Activated CD8-positive, alpha-beta memory T cell treated with anti-CD3 and anti-CD28 coated beads for 4 hours (primary cell): ENCODE measurements around the gene NRROS.
"Not testable (repeated sequence)": the region's sequence is repeated elsewhere in the genome, so short reads cannot be mapped to it uniquely, and the experiment has no call there.

Source experiments
- DNase-seq, 2 donors: peaks; one replicate each; pipeline ENCODE4 v3.0.0-alpha.2; 2020; ENCODE audit warnings: low read depth in 2 of 2

The NRROS gene

GRCh38 chr3:196639483-196640296 is at the start of gene NRROS:
NRROS (plus strand) TSS chr3:196639694; CDS start chr3:196654540, 14,846 bp downstream.
- DNase-seq: no peak

DNA sequence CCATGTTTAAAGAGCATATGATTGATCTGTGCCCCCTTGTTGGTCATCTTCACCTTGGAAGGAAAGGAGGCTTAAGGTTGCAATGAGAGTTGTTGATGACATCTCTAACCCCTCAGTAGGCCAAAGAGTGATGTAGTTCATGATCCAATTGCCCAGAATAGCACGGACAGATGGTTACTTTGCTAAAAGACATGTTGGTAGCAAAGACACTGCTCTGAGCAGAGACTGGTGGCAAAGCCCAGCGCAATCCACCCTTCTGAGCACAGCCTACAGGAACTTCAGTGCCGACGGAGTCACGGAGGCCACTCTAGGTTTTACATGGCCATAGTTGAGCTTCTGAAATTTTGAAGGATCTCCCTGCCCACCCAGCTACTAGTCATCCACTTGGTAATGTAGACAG is 49.2 kb upstream of the NRROS start:
- DNase-seq: no peak

DNA sequence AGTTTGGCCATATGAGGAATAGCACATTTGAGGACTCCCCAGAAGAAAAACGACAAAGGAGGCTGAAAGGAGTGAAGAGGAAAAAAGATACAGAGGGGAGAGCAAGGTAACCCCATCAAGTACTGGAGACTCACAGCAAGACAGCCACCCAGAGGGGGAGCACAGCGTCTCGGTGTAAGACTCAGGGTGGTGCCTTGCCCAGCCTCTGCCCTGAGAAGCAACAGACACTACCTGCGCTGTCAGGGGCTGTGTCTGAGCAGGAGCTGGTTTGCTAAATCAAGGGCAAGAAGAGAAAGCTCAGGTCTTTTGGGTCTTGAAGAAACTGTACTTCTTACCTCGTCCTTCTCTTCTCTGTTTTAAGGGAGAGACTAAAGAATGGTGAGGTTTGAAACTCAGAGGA is 43.1 kb upstream of the NRROS start:
- no peak for DNase-seq

- DNase-seq: not testable (repeated sequence)
Measured at GRCh38 chr3:196597971-196598733, 41.3 kb upstream of the NRROS start.

DNA sequence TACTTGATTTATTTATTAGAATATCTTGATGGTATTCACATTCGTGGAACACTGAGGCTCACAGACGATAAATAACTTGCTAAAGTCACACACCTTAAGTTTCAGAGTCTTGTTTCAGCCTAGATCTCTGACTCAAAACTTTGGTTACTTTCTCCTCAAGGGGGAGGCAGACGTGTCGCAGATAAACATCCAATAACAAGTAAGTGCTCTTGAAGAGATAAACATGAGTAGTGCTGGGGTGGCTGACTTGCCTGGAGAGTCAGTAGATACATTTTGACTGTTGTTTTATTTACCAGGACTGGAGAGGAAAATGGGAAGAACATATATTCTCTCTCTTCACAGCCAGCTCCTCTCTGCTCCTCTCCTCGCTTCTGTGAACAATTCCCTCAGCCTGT is 39.8 kb upstream of the NRROS start:
- no peak for DNase-seq

DNA sequence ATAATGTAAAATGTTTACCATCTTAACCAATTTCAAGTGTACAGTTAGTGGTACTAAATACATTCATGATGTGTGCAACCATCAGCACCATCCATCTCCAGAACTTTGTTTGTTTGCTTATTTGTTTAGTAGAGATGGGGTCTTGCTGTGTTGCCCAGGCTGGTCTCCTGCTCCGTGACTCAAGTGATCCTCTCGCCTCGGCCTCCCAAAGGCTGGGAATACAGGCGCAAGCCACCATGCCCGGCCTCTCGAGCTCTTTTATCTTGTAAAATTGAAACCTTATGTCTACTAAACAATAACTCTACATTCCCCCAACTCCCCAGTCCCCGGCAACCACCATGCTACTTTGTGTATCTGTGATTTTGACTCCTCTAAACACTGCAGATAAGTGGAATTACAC is 39.1 kb upstream of the NRROS start:
- no peak for DNase-seq

DNA sequence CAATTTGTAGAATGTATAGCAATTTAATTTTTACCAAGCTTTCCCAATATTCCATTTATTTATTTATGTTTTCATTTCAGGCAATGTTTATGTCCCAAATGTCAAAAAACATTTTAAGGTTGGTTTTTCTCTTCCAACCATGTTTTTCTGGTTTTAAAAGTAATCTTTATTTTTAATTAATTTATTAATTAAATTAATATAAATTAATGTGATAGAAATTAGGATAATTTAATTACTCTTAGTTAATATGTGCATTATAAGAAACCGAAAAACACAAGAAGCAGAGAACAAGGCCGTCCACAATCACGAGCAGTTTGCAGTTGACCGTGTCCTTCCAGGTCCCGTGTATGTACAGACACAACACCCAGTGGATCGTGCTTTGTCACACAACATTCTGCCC is 36.8 kb upstream of the NRROS start:
- no peak for DNase-seq

- DNase-seq: no peak
Measured at GRCh38 chr3:196603683-196604082, 35.8 kb upstream of the NRROS start.

DNA sequence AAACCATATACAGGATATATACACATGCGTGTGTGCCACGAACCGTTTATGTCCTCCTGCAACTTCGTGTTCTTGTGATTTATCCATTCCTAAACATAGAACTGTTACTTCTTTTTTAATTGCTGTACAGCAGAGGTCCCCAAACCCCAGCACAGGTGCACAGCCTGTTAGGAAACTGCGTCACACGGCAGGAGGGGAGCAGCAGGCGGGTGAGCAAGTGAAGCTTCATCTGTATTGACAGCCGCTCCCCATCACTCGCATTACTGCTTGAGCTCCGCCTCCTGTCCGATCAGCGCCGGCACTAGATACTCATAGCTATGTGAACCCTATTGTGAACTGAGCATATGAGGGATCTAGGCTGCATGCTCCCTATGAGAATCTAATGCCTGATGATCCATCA is 34.9 kb upstream of the NRROS start:
- DNase-seq: peak in 1 of 2 donors; percentile 11

- DNase-seq: no peak
Measured at GRCh38 chr3:196608693-196609092, 30.8 kb upstream of the NRROS start.

DNA sequence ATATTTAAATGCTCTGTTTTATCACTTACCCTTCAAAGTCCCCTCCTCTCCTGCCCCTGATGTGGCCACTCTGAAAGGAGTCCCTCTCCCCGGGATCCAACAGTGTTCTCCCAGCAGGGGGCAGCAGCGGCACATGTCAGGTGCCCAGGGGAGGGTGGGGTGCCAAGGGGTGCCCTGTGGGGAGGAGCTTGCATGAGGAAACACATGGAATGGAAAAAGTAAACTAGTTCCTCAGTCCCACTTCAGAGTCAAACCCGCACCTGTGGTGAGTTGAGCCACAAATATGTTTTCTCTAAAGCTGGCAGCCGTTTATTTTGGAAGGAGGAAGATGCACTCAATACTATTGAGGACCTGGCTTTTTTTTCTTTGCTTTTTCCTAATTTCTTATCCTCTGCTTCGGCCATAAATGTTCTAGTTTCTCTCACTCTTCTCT is 30.1 kb upstream of the NRROS start:
- peak; percentile 88 to 93 for DNase-seq

- no peak for DNase-seq
Measured at GRCh38 chr3:196609805-196610515, 29.5 kb upstream of the NRROS start.

DNA sequence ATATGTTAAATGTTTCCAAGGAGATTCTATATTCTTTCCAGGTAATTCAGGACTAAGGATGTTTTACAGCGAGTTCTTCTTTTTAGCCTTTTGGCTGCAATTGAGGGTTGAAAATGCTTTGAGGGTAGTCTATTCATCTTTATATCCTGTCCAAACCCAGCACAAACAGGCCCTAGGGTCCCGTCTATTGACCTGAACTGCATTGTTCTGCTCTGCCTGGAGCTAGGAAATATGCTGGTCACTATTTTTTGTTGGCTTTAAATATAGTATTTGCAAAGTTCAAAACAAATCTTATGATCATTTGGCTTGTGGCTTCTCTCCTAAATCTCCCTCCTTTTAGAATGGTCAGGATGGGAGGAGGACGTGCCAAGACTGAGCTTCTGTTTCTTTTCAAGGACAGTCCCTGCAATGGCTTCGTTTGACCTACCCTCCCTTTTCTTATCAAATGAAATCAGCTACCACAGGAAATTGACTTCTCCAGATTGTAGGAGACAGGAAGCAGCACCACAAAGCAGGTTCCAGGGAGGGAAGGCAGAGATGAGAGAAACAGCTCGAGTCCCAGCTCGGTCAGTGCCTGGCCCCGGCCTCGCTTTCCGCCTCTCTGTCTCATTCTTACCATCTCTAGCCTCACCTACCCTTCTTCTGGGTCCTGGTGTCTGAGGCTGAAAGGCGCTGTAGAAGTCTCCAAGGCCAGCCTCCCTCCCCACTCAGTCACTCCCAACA is 27.6 kb upstream of the NRROS start:
- DNase-seq: no peak

- DNase-seq: not testable (repeated sequence)
Measured at GRCh38 chr3:196615234-196615633, 24.3 kb upstream of the NRROS start.

DNA sequence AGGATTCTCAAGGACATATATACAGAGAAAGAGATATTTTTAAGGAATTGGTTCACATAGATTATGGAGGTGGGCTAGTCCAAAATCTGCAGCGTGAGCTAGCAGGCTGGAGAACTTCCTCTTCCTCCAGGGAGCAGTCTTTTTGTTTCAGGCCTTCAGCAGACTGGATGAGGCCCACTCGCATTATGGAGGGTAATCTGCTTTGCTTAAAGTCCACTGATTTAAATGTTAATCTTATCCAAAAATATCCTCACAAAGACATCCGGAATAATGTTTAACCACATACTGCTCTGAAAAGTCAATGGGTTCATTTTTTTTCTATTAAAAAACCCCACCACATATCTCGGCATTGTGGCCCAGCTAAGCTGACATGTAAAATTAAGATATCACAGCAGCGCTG is 22.2 kb upstream of the NRROS start:
- no peak for DNase-seq

DNA sequence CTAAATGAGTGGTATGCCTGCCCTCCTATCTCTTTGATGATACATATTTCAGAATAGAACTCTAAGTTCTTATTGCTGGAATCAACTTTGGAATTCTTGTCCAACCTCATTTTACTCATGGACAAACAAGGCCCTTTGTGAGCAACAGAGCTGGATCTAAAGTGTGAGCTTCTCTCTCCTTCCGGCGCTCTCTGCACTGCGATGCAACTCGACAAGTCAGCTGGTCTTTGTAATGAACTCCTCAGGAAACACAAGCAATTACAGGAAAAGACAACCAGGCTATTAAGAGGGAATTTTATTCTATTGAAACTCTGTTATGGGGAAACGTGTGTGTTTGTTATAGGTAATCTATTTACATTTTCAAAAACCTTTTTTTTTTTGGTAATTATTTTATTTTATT is 20.3 kb upstream of the NRROS start:
- DNase-seq: no peak

- not testable (repeated sequence) for DNase-seq
Measured at GRCh38 chr3:196619627-196620026, 19.9 kb upstream of the NRROS start.

GRCh38 chr3:196620161-196620604 is 19.3 kb upstream of the NRROS start:
- DNase-seq: no peak

- no peak for DNase-seq
Measured at GRCh38 chr3:196620684-196621083, 18.8 kb upstream of the NRROS start.

- DNase-seq: no peak
Measured at GRCh38 chr3:196621611-196622010, 17.9 kb upstream of the NRROS start.

DNA sequence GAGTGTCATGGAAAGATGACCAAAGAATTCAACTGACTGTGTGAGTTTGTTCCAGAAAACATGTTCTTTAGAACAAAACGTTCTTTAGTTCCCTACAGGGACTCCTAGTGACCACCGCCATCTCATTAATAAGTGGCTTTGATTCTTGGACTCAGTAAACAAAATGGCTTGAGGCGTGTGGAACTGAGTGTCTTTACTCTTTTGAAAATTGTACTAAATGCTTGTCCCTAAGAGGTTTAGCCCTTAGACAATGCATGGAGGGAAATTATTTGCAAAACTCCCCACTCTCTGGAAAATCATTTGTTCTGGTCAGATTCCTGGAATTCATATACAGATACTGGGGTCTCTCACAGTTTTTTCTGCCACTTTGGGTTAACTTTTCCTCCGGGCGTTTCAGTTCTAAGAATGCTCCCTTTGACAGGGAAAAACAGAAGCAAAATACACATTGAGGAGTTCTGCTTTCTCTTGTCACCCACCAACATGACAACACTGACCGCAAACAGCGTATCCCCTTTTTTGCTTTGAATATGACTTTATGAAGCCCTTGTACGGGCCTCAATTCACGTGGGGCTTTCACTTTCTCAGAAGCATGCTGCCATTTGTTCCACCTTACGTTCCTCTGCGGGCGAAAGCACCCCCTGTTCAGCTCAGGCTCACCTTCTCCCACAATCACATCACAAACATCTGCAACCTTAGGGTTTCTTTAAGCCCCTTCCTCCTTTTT is 15.3 kb upstream of the NRROS start:
- no peak for DNase-seq
